GM10847 (cell line): ENCODE data around the gene PRICKLE3.

Source experiments
- POLR2A ChIP-seq: IDR thresholded peaks from 2 replicates; pipeline ENCODE4 v1.6.1; 2011; ENCODE audit not compliant: insufficient read length; ENCODE audit errors: extremely low read depth

The PRICKLE3 gene

DNA sequence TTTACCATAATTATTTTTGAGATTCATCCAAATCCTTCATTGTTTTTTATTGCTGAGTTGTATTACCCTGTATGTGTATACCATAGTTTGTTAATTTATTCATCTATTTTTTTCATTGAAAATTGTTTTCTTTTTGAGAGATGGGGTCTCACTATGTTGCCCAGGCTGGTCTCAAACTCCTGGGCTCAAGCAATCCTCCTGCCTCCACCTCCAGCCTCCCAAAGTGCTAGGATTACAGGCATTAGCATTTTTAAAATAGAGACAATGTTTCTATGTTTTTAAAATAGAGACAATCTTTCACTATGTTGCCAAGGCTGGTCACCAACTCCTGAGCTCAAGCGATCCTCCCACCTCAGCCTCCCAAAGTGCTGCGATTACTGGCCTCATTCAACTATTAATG lies 25.3 kb downstream of the PRICKLE3 start:
- TF ChIP-seq POLR2A = no peak

DNA sequence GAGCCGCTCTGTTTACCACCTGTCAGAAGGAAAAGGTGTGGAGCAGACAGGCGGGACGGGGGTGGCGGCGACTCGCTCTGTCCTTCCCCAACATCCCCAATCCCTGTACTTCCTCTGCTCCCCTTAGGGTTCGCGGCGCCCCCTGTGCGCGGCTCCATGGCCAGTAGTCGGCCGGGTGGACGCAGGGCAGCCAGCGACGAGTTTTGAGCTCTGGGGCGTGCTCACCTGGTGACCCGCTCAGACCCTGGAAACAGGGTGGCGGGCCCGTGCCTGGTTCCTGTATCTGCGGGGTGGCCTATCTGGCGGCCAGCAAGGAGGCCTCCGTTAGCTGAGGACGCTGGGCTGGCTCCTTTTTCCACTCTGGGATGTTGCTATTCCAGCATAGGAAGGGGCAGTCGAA lies 29.0 kb downstream of the PRICKLE3 start:
- no peak for TF ChIP-seq POLR2A

DNA sequence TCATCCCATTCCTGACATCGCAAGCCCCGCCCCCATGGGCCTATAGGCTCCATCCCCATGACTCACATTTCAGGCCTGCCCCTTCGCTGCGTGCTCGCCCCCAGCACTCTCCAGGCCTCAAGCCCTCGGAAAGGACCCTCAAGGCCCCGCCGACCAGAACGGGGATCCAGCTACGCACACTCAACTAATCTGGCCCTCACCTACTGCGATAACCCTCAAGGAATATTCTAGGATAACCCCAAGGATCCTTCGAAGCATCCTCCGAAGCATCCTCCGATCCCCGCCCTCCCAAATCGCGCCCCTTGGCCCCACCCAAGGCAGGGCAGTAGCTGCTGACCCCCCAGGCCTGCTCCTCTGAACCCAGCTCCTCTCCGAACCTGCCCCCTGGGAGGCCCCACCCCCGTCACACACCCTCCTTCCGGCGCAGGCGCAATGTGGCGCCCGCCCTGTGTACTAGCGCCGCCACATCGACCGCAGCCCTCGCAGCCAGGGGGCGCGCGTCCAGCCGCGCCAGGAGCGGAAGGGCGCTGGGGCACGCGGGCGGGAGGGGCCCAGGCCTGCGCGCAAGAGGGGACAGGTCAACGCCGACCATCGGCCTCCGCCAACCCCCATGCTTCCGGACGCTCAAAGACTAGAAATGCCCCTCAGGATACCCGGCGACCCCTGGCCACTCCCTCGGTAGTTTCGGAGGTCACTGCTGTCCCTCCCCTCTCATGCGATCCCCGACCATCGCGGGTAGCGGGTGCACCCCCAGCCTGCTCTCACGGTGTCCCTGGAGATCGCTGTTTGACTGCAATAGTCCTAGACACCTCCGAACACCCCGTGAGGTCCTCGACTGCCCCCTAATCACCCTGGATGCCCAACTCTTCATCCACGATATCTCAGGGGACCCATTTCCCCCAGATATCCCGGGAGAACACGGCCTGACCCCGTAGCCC lies 30.0 kb downstream of the PRICKLE3 start:
- TF ChIP-seq POLR2A = peak; percentile 1

DNA sequence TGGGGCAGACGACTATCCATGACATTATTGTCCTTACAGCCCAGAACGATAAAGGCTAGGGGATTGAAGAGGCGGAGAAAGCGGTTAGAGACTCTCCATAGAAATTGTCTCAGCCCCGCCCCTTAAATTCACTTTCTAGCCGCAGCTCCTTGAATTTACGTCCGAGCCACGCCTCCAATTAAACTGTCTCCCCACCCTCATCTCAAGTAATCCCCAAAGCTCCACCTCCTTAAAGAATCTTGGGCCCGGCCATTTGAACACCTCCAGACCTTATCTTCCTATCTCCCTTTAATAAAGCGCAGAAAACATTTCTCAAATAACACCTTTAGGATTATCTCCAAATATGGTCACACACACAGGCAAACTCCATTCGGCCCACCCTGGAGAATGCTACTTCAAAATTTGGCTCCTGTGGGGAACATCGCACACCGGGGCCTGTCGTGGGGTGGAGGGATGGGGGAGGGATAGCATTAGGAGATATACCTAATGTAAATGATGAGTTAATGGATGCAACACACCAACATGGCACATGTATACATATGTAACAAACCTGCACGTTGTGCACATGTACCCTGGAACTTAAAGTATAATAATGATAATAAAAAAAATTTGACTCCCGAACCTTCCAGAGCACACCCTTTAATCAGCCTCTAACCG lies 30.8 kb downstream of the PRICKLE3 start:
- no peak for TF ChIP-seq POLR2A

DNA sequence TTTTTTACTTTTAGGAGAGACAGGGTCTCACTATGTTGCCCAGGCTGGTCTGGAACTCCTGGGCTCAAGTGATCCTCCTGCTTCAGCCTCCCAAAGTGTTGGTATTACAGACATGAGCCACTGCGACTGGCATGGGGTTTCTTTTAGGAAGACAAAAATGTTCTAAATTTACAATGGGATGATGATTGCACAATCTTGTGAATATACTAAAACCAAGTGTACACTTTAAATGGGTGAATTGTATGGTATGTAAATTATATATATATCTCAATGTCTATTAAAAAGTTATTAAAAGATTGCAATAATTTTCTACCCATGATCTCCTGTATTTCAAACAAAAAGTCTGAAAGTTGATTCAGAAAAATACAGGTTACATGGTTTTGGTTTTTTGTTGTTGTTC lies 32.7 kb downstream of the PRICKLE3 start:
- TF ChIP-seq POLR2A = no peak

DNA sequence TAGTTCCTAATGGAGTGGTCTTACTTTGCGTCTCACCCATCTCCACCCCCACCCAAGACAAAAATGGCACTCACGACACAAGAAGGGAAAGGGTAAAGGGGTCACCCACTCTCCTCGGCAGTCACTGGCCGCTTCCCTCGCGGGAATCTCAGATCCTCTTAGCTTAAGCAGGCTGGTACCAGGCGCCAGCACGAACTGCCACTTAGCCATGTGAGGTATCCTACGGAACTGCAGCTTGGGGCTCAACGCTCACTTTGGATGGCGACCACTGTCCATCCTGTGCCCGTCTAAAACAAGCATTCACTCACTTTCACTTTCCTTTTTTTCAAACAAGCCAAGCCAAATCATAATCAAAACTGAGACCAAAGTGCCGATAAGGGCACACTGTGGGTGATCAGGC lies 38.2 kb downstream of the PRICKLE3 start:
- no peak for TF ChIP-seq POLR2A

DNA sequence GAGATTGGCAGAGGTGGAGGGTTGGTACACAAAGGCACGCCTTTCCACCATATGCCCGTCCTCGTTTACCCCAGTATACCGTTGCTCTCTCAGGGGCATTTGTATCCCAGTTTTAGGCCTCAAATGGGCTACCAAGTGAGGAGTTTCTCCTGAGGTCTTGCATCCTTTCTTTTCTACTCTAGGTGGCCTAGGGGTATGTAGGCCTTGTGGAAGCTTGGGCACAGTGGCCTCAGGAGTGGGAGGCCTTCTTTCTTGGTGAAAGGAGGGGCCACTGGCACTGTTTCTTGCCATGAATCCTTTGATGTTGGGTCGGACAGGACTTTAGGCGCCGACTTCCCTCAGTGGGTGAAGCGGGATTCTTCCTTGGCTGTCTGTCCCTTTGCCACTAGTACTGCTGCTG lies 38.9 kb downstream of the PRICKLE3 start:
- no peak for TF ChIP-seq POLR2A

DNA sequence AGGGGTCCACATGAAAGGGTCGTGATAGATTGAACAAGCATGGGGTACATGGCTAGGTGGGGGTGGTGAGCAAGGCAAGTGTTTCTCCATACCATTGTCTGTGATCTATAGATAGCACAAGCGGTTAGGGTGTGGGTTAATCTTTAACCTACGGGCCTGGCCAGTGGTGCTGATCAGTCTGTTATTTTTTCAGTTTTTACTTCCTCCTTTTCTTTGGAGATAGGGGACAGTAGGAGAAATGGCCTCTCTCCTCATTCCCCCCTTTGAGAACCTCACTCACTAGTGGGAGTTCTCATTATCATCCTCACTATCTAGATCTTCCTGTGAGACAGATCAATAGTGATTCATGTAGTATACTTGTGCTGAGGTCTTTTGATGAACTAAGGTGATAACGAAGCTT lies 46.5 kb downstream of the PRICKLE3 start:
- no peak for TF ChIP-seq POLR2A

DNA sequence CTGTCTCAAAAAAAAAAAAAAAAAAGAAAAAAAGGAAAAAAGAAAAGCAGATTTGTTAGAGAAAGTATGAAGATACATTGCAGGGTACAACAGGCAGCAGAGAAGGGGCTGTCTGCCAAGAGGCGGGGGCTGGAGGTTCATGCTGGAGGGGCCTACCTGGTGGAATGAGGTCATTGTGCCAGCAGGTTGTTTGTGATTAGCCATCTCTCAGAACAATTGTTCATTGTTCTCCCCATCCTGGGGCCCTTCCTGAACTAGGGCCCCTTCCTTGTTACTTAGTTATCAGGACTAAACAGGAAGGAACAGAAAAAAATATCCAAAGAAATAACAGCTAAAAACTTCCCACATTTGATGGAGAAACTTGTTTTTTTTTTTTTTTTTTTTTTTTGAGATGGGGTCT lies 48.7 kb downstream of the PRICKLE3 start:
- no peak for TF ChIP-seq POLR2A

DNA sequence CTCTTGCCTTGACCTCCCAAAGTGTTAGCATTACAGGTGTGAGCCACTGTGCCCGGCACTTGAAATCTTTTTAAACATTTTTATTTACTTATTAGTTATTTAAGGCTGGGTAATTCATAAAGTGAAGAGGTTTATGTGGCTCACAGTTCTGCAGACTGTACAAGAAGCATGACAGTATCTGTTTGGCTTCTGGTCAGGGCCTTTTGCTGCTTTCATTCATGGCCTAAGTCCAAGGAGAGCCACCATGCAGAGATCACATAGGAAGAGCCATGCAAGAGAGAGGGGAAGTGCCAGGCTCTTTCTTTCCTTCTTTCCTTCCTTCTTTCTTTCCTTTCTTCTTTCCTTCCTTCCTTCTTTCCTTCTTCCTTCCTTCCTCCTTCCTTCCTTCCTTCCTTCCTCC lies 52.4 kb downstream of the PRICKLE3 start:
- no peak for TF ChIP-seq POLR2A

DNA sequence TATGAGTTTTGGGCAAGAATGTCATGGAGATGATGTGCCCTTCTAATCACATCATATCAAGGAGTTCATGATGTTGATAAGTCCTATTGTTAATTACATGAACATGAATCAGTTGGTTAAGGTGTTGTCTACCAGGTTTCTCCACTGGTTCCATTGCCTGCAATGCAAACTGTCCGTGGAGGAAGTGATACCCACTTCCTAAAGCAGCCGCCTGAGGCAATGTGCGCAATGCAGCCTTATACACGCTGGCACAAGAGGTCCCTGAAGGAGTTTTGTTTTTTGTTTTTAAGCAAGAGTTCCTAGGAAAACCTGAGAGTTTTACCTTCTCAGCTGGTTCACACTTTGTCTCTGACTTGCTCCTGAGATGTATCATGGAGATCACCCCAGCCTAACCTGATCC lies 56.7 kb downstream of the PRICKLE3 start:
- no peak for TF ChIP-seq POLR2A
